HG02943 (cell line): ENCODE data around the gene SYNPO.

Experiments
- ATAC-seq: cut with Tn5 transposase; IDR thresholded peaks from one replicate; pipeline ENCODE4 v1.9.1; 2021; ENCODE audit warnings: mild to moderate bottlenecking, low read depth, moderate library complexity; ENCODE audit not compliant: unreplicated experiment

The SYNPO gene

DNA sequence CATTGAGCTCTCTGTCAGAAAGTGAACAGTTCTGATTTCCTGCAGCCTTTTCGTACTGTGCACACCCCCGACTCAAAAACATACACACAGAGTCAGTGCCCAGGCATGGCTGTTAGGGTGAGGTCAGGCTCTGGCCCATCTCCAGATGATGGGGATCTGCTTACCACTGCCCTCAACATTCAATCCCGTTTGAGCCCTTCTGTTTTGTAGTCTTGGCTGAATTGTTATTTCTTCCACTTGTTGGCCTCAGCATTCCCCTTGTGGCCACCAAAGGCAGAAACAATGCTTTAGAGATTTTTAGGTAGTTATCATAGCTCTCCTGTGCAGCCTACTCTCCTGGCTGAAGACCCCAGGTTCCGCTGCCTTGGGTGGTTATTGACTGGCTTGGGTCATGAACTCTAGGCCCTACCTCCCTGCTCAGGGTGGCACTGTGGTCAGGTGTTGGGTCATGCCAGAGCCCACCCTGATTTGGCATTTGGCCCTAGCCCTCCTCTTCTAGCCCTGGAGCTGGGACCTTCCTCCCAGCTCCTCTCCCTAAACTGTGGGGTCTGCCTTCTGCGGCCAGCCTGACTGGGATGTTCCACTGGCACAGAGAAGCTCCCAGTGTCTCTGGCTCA lies 12.8 kb downstream of the SYNPO start:
- ATAC-seq, result no peak

DNA sequence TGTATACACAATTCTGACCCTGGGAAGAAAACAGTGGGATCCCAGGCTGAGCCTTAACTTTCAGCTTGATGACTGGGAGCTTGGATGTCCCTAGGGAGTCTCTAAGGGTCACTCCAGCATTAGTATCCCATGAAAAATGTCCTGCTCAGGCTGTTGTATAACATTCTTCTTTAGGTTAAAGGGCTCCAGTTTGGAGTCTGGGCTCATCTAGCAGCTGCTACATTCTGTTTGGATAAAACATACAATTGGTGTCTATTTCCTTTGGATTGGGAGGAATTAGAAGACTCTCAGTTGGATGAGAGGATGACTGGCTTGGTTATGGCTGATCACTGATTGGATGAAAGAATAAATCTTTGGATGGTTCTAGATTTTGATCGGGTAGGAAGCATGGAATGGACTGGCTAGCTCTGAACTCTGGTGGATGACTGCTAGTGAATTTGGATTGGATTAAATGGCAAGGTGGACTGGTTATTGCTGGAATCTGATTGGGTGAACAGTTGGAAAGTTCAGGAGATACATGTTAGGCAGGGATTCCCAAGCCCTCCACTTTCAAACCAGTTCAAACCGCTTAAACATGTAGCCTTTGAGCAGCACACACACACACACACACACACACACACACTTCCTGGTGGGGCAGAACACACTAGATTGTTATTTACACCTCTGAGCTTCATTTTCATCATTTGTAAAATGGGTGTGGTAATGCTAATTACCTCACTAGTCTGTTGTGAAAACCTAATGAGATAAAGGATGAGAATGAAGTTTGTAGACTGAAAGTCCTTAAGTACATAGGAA lies 13.5 kb downstream of the SYNPO start:
- no peak for ATAC-seq

DNA sequence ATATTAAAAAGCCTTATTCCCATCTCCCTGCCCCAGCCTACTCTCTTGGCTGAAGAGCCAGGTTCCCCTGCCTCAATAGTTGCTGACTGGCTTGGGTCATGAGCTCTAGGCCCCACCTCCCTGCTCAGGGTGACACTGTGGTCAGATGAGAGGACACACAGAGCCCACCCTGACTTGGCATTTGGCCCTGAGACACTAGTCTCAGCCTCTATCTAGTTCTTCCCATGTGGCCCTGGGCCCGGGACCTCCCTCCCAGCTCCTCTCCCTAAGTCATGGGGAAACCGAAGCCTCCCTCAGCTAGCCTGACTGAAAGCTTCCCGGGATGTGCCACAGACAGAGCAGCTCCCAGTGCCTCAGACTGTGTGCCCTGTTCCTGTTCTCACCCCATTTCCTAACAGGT lies 14.8 kb downstream of the SYNPO start:
- no peak for ATAC-seq

DNA sequence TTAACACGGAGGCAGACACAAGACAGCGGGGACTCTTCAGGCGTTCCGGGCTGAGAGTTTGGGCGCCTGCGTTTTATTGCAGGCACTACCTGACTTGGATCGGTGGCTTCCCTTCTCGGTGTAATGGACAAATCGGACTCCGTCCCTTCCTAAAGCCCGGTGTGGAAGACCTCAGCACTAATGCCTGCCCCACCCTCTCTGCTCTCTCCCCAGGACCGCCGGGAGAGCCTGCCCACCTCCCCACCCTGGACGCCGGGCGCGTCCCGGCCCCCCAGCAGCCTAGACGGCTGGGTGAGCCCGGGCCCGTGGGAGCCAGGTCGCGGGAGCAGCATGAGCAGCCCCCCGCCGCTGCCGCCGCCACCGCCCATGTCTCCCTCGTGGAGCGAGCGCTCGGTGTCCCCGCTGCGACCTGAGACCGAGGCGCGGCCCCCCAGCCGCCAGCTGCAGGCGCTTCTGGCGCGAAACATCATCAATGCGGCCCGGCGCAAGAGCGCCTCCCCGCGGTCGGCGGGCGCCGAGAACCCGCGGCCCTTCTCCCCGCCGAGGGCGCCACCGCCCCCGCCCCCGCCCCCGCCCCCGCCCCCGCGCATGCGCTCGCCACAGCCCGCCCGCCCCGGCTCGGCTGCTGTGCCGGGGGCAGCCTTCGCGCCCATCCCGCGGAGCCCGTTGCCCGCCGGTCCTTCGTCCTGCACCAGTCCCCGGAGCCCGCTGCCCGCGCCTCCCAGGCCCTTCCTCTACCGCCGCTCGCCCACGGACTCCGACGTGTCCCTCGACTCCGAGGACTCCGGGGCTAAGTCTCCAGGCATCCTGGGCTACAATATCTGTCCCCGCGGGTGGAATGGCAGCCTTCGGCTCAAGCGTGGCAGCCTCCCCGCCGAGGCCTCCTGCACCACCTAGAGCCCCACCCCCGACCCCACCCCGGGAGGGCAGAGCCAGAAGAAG lies 16.0 kb downstream of the SYNPO start:
- peak; percentile 64 for ATAC-seq

DNA sequence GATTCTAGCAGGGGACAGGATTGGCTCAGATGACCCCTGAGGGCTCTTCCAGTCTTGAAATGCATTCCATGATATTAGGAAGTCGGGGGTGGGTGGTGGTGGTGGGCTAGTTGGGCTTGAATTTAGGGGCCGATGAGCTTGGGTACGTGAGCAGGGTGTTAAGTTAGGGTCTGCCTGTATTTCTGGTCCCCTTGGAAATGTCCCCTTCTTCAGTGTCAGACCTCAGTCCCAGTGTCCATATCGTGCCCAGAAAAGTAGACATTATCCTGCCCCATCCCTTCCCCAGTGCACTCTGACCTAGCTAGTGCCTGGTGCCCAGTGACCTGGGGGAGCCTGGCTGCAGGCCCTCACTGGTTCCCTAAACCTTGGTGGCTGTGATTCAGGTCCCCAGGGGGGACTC lies 17.7 kb downstream of the SYNPO start:
- ATAC-seq, result no peak

DNA sequence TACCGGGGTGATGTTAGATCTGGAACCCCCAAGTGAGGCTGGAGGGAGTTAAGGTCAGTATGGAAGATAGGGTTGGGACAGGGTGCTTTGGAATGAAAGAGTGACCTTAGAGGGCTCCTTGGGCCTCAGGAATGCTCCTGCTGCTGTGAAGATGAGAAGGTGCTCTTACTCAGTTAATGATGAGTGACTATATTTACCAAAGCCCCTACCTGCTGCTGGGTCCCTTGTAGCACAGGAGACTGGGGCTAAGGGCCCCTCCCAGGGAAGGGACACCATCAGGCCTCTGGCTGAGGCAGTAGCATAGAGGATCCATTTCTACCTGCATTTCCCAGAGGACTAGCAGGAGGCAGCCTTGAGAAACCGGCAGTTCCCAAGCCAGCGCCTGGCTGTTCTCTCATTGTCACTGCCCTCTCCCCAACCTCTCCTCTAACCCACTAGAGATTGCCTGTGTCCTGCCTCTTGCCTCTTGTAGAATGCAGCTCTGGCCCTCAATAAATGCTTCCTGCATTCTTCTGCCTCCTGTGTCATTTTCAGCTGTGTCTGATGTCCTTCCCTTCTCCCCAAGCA lies 18.3 kb downstream of the SYNPO start:
- ATAC-seq, result no peak

DNA sequence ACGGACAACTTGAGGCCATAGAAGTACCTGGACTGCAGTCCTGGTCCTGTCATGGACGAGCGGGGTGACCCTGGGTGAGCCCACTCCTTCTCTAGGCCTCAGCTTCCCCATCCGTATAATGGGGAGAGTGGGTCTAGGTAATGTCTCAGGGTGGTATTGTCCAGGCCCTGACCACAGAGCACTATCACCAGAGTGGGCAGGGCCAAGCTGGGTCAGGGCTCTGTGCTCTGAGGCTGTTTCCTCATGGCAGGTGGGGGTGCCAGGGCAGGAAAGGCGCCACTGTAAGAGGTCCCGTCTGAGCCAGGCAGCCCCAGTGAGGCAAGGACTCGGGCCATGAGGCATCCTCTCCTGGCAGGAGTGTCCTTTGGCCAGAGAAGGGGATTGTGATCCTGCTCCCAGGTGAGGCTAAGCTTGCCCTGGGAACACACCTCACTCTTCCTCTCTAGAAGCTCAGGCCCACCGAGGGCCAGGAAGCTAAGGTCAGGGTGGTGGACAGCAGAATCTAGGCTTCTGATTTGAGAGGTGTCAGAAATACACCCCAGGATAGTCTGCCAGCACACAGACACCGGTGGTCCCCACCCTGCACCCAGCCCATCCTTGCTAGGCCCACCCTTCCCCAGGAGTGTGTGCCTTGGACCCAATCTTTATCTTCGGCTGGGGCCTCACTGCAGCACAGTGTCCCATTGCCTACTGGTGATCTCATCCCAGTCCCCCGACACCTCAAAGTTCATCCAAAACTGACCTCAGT lies 19.1 kb downstream of the SYNPO start:
- ATAC-seq, result no peak

DNA sequence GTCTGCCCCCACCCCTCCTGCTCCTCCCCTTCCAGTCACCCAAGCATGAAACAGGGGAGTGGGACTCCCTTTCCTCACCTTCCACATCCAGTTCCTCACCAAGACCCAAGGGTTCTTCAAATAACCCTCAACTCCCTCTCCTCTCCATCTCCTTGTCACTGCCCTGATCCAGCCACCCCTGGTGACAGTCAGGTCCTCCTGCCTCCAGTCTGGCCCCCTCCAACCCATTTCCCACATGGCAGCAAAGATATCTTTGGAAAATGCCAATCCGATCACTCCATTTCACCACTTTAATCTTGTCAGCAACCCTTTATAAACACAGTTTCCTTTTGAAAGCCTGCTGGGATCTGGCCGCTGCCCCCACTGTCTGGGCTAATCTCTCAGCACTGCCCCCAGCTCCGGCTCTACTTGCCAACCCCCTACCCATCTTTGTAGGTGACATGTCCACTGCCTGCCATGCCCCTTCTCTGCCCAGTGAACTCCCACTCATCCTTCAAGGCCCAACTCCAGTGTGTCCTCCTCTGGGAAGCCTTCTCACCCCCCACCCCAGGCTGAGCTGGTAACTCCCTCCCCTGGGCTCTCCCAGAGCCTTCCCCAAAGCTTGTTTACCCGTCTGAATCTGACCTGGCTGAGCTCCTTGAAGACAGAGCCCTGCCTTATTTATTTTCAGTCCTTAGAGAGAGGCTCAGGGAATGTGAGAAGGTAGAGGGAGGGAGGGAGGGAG lies 19.8 kb downstream of the SYNPO start:
- no peak for ATAC-seq

DNA sequence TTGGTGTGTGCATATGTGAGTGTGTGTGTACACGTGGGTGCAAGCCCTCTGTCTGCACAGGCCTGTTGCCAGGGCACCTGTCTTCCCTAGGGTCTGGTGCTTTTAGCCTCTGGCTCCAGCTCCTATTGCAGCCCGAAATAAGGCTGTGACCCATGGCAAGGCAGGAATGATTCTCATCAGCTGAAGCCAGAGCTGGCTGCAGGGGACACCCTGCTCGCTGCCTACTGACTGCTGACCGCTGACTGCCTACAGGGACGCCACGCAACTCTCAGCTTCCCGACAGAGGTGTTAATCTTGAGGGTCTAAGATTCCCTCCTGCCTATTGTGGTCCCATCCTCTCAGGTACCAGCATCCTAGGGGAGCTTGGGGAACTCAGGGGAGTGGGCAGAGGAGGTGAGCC lies 20.6 kb downstream of the SYNPO start, which contains the start of gene MYOZ3:
Gene MYOZ3, plus strand, starts transcription at position 166 of the 400 bp plus-strand sequence. CDS start 1,691 bp downstream, outside the sequence.
- no peak for ATAC-seq

DNA sequence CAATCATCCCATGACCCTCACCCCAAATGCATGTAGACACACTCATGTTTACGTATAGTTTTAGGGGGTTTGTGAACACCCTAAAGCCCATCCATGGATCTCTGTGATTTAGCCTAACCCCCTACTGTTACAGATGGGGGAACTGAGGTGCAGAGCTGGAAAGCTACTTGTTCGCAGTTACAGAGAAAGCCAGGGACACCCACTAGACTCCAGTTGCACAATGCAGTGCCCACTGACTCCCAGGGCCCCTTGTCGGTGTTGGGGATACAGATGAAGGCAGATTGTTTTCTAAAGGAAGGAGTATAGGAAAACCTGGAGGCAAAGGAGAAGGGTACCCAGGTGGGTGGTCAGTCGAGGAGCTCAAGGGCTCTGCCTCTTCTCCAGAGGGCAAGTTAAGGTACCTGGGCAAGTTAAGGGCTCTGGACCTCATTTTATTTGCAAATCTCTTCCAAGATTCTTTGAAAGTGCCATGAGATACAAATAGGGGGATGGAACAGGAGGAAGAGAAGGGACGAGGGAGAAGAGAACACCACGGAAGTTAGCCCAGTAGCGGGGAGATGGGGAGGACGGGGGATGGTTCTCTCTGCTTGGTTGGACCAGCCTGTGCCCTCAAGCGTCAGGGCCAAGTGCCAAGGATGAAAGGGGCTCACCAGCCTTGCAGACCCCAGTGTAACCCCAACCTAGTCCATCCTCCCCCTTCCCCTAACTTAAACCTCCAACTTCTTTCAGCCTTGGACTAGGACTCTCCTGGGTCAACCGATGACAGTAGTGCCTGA lies 21.5 kb downstream of the SYNPO start:
- no peak for ATAC-seq

DNA sequence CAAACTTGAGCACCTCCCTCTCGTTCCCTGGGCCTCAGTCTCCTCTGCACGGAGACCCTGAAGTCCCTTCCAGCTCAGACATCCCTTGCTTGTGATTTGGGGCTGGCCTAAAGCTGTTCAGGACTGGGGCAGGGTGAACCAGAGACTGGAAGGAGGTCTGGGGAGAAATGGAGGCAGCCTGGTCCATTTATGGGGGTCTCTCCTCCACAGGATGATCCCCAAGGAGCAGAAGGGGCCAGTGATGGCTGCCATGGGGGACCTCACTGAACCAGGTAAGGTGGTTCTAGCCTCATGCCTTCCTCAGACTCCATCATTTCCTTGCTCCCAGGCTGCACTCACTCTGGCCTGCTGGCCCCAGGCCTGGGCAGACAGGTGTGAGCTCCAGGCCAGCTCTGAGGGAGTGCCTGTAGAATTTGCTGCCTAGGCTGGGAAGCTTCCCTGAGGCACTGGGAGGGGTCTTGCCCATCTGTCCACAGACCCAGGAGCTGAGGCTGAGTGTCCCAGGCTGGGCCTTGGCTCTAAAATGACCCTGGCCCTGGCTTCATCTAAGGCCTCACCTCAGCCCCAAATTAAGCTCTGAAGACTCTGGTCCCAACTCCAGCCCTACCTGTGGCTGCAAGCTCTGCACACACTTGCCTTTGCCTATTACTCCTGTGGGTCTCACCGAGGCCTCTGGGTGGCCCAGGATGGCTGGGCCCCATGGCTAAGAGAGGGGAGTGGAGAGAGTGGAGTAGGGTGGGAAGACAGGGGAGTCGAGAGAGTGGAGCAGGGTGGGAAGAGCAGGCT lies 22.5 kb downstream of the SYNPO start:
- ATAC-seq, result no peak

DNA sequence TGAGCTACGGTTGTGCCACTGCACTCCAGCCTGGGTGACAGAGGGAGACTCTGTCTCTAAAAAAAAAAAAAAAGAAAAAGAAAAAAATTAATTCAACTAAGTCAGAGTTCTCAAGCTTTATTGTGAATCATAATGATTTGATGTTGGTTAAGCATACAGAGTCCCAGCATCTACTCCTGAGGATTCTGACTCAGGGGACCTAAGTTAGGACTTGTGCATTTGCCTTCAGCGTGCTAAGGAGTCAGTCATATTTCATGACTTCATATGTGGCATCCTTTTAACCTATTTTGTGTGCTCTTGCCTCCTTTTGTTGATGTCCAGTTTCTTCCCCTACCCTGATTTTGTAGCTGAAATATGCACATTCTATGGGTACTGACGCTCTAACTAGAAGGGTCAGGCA lies 23.5 kb downstream of the SYNPO start:
- no peak for ATAC-seq

DNA sequence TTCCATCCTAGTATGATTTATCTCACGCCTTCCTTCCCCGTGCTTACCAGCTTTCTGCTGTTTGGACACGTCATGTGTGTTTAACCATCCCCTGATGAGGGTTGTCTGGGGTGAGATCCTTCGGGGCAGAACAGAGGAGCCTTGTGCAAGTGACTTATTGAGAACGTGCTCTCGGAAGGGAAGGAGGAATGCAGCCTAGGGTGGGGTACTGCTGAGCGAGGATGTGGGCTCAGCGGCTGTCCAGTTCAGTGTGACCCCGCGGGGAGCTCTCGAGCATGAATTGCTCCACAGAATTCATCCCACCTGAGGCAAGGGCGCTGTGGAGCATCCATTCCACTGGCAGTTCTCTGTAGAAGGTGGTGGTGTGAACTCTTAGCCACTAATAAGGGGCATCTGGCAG lies 24.6 kb downstream of the SYNPO start:
- no peak for ATAC-seq

DNA sequence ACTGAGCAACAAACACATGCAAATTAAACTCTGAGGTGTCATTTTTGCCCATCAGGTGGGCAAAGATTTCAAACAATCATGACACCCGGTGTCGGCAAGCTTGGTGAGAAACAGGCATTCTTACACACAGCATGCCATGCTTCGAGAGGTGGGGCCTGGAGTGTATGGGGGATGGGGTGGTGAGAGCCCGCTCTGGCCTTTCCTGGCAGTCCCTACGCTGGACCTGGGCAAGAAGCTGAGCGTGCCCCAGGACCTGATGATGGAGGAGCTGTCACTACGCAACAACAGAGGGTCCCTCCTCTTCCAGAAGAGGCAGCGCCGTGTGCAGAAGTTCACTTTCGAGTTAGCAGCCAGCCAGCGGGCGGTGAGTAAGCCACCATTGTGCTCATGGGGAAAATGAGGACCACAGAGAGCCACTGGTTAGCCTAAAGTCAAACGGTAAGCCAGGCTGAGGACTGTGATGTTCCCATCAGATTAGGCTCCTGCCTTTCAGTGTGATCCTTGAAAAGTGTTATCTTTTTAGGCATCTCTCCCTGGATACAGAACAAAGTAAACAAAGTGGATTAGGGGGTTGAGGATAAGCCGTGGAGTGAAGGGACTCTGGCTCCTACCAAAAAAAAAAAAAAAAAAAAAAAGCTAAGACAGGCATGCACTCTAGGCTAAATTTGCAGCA lies 30.0 kb downstream of the SYNPO start:
- no peak for ATAC-seq

DNA sequence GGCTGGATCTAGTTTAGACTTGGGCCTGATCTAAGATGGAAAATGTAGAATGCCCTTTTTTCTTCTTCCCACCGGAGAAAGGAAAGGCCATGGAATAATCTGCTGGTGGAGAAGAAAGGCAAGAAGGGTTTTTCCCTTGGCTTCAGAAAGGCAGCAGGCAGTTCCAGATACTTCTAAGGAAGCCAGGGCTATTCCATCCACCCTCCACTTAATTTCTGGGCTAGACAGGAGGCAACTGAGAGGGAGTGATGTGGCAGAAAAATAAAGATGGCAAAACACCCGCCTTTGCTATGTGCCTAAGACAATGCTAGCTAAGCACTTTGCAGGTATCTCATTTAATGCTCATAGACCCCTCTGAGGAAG lies 30.5 kb downstream of the SYNPO start:
- ATAC-seq, result no peak

DNA sequence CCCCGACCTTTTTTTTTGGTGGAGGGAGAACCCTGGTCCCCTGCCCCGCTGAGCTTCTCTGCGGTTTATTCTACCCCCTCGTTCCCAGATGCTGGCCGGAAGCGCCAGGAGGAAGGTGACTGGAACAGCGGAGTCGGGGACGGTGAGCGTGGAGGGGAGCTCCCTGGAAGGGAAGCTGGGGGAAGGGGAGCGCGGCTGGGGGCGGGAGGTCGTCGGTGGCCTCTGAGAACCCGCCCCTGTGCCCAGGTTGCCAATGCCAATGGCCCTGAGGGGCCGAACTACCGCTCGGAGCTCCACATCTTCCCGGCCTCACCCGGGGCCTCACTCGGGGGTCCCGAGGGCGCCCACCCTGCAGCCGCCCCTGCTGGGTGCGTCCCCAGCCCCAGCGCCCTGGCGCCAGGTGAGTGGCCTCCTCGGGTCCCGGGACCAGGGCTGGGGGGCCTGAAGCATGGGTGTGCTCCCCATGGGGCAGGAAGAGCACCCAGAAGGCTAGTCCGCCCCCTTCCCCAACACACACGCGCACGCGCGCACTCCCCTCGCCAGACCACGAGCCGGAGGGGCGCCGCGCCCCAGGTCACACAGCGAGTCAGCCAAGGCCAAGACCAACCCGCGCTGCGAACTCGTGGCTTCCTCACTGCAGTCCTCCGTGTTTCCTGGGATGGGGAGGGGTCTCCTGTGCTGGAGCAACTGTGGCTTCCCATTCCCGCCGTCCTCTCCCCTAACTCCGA lies 31.2 kb downstream of the SYNPO start:
- ATAC-seq, result no peak
